ENCODE measurements around the gene NFU1. TPM values are rescaled to one million over a fixed set of nuclear protein-coding genes. Genes with fewer than 3 reads are reported as not detected.

The NFU1 gene
- total and polyA plus RNA-seq, 2 of the 4 experiments (the other 2 are of a cell fraction) = 24.0 to 32.4 TPM

DNA sequence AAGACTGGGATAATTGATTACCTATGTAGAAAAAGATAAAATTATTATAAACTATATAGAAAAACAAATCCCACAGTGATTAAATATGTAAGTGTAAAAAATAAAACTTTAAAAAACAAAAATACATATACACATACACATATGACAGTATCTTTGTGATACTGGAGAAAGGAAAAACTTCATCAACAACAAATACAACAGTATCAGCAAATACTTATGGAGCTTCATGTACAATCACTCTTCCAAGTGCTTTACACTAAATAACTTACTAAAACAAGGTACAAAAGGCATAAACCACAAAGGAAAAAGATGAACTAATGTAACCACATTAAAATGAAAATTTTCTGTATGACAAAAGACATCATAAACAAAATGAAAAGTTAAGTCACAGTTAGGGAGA lies 26.1 kb downstream of the NFU1 start:
- Histone ChIP-seq H3K4me3 (ENCODE audit: insufficient read depth, low read depth, low read length) (no peak overlapping the region), H3K27me3 (ENCODE audit: control insufficient read depth, insufficient read depth, low read length) (no peaks in the 10 kb centered on the region), H3K56ac (ENCODE audit: extremely low read depth, insufficient read depth, low read length) (no peak overlapping the region), H4K91ac (ENCODE audit: insufficient read depth, low read depth, low read length) (no peak overlapping the region), H3K36me3 (ENCODE audit: control insufficient read depth, insufficient read depth, low read length) (peaks cover 31% of the 10 kb centered on the region), H3K4ac (ENCODE audit: low read depth, low read length) (no peak overlapping the region), H3K23ac (ENCODE audit: low read depth, low read length) (no peak overlapping the region), H3K14ac (replicated peaks; ENCODE audit: low read depth, low read length) (no peak overlapping the region), H3K4me2 (ENCODE audit: low read depth, low read length) (no peak overlapping the region), H2AFZ (replicated peaks; ENCODE audit: low read length, poor library complexity) (no peak overlapping the region), H2BK120ac (ENCODE audit: low read depth, low read length) (no peak overlapping the region), H3K9me3 (ENCODE audit: control insufficient read depth, insufficient read depth, low read length) (no peaks in the 10 kb centered on the region), H2BK15ac (ENCODE audit: low read depth, low read length) (no peak overlapping the region), H3K27ac (ENCODE audit: insufficient read depth, low read length) (no peak overlapping the region), H4K5ac (ENCODE audit: low read depth, low read length) (no peak overlapping the region), H3K18ac (ENCODE audit: low read depth, low read length) (no peak overlapping the region), H2BK20ac (ENCODE audit: low read depth, low read length) (no peak overlapping the region), H4K8ac (ENCODE audit: low read depth in 2 of 2, low read length in 2 of 2) (no peak overlapping the region), H3K79me1 (ENCODE audit: low read depth in 1 of 2, low read length in 2 of 2) (peaks cover 4 to 17% of the 10 kb centered on the region in 2 experiments; a peak in 3 of 4 replicates), H3K9ac (ENCODE audit: low read depth, low read length) (no peak overlapping the region), H3K9me1 (ENCODE audit: insufficient read depth, low read length) (peaks cover 3% of the 10 kb centered on the region; the same call in 1 of the 2 replicates), H3K4me1 (ENCODE audit: control insufficient read depth, insufficient read depth, low read length) (no peaks in the 10 kb centered on the region), H4K20me1 (ENCODE audit: insufficient read depth, low read length) (no peaks in the 10 kb centered on the region), H2AK5ac (ENCODE audit: low read depth, low read length) (no peak overlapping the region), H2BK5ac (ENCODE audit: low read depth, low read length, poor library complexity, severe bottlenecking) (no peak overlapping the region), H2AK9ac (replicated peaks; ENCODE audit: low read depth, low read length, poor library complexity) (no peak overlapping the region)
- DNase-seq (no peak), ATAC-seq (ENCODE audit: low read depth) (no peak)
- no TSS peak for BruUV-seq (replicated peaks)
- in situ Hi-C loops (cut with MboI; ENCODE audit: low sequenced_read_pairs) = no loop called here
- dilution Hi-C loops (cut with HindIII; ENCODE audit: low sequenced_read_pairs, unreplicated experiment) = no loop called here
- intact Hi-C loops (cut with micrococcal nuclease) = no loop called here
- no peak for TF ChIP-seq CHD1 (IDR thresholded peaks at IDR 0.05; ENCODE audit: low read depth, low read length)
- no peak for TF ChIP-seq CEBPB (IDR thresholded peaks at IDR 0.05; ENCODE audit: low read depth, low read length)
- TF ChIP-seq, protein P1, sequence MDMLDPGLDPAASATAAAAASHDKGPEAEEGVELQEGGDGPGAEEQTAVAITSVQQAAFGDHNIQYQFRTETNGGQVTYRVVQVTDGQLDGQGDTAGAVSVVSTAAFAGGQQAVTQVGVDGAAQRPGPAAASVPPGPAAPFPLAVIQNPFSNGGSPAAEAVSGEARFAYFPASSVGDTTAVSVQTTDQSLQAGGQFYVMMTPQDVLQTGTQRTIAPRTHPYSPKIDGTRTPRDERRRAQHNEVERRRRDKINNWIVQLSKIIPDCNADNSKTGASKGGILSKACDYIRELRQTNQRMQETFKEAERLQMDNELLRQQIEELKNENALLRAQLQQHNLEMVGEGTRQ (IDR thresholded peaks at IDR 0.05; ENCODE audit: low read depth, low read length) = no peak
- no peak for TF ChIP-seq FOS (IDR thresholded peaks at IDR 0.05; ENCODE audit: low read depth, low read length)
- no peak for TF ChIP-seq RFX5 (IDR thresholded peaks at IDR 0.05; ENCODE audit: low read depth, low read length)
- no peak for TF ChIP-seq BHLHE40 (IDR thresholded peaks at IDR 0.05; ENCODE audit: low read depth, low read length)
- TF ChIP-seq RCOR1 (IDR thresholded peaks at IDR 0.05; ENCODE audit: insufficient replicate concordance, low read length) = no peak
- TF ChIP-seq NFE2L2 (IDR thresholded peaks at IDR 0.05; ENCODE audit: low read depth, low read length) = no peak
- TF ChIP-seq SMC3 (IDR thresholded peaks at IDR 0.05; ENCODE audit: low read depth, low read length) = no peak
- TF ChIP-seq RAD21 (IDR thresholded peaks at IDR 0.05; ENCODE audit: low read length) = no peak
- no peak for TF ChIP-seq MAZ (IDR thresholded peaks at IDR 0.05; ENCODE audit: borderline replicate concordance, low read depth, low read length)
- TF ChIP-seq MAFK (IDR thresholded peaks at IDR 0.05; ENCODE audit: low read depth, low read length) = no peak
- POLR2A ChIA-PET (ENCODE audit: unreplicated experiment) = no interaction called here
- CTCF ChIA-PET = no interaction called here
